HG02623 (cell line): ENCODE data around the gene RNASE11.

Experiments
- ATAC-seq: cut with Tn5 transposase; IDR thresholded peaks from one replicate; pipeline ENCODE4 v1.9.1; 2021; ENCODE audit warnings: moderate library complexity; ENCODE audit not compliant: unreplicated experiment

Gene RNASE11

GRCh38 chr14:20546877-20547276, 40.9 kb downstream of the RNASE11 start:
- ATAC-seq, result no peak

- no peak for ATAC-seq
These were observed 47.9 kb downstream of the RNASE11 start for GRCh38 chr14:20539906-20540305.
